ENCODE data around the gene MAGI3. TPM values are rescaled to one million over a fixed set of nuclear protein-coding genes. Genes with fewer than 3 reads are reported as not detected.

MAGI3 gene
- total and polyA plus RNA-seq, 2 of the 13 experiments (the other 11 are each of a cell fraction or from before 2014, with no cell fraction given), result 4.0 to 11.8 TPM

- peaks cover 3% of the 10 kb centered on the region for H3K79me2 ChIP-seq (ENCODE audit: insufficient read depth, low read length)
- H3K36me3 ChIP-seq (replicated peaks in 1 of 2; ENCODE audit: control insufficient read depth in 1 of 2, insufficient read depth in 2 of 2, low read length in 2 of 2), result no peaks in the 10 kb centered on the region; a peak in 1 of 5 replicates
- intact Hi-C loops (cut with micrococcal nuclease; ENCODE audit: unreplicated experiment), result no loop called here
- FAIRE-seq (no peak), DNase-seq (ENCODE audit: low spot score) (no peak), ATAC-seq (no peak; the same call in 2 of the 3 replicates)
- no peak overlapping the region for H2AFZ ChIP-seq (ENCODE audit: low read length)
- BruUV-seq (replicated peaks), result no TSS peak
- H3K4me2 ChIP-seq (ENCODE audit: low read depth, low read length), result no peak overlapping the region
- no peaks in the 10 kb centered on the region for H4K20me1 ChIP-seq (ENCODE audit: insufficient read depth, low read length)
- peaks cover 21% of the 10 kb centered on the region for H3K4me1 ChIP-seq (ENCODE audit: insufficient read depth, low read length)
- ChIA-PET CTCF (ENCODE audit: low intra/inter-chr PET ratio, low total read pairs) (no interaction called here), POLR2A (no interaction called here)
- TF ChIP-seq KLF16 (CRISPR knock-in tag; IDR thresholded peaks at IDR 0.05) (no peak), ZNF251 (CRISPR knock-in tag; IDR thresholded peaks at IDR 0.05) (no peak), MLXIP (CRISPR knock-in tag; IDR thresholded peaks at IDR 0.05; ENCODE audit: borderline replicate concordance) (no peak), PPARG (CRISPR knock-in tag; conservative IDR thresholded peaks at IDR 0.05) (no peak), SALL1 (CRISPR knock-in tag; IDR thresholded peaks at IDR 0.05) (no peak), ZFP1 (CRISPR knock-in tag; IDR thresholded peaks at IDR 0.05) (no peak), ZNF800 (CRISPR knock-in tag; IDR thresholded peaks at IDR 0.05) (no peak), REXO4 (CRISPR knock-in tag; IDR thresholded peaks at IDR 0.05; ENCODE audit: borderline replicate concordance) (no peak), ZKSCAN8 (CRISPR knock-in tag; IDR thresholded peaks at IDR 0.05; ENCODE audit: borderline replicate concordance) (no peak), ZNF3 (CRISPR knock-in tag; IDR thresholded peaks at IDR 0.05) (no peak)
- TF ChIP-seq, protein P1, sequence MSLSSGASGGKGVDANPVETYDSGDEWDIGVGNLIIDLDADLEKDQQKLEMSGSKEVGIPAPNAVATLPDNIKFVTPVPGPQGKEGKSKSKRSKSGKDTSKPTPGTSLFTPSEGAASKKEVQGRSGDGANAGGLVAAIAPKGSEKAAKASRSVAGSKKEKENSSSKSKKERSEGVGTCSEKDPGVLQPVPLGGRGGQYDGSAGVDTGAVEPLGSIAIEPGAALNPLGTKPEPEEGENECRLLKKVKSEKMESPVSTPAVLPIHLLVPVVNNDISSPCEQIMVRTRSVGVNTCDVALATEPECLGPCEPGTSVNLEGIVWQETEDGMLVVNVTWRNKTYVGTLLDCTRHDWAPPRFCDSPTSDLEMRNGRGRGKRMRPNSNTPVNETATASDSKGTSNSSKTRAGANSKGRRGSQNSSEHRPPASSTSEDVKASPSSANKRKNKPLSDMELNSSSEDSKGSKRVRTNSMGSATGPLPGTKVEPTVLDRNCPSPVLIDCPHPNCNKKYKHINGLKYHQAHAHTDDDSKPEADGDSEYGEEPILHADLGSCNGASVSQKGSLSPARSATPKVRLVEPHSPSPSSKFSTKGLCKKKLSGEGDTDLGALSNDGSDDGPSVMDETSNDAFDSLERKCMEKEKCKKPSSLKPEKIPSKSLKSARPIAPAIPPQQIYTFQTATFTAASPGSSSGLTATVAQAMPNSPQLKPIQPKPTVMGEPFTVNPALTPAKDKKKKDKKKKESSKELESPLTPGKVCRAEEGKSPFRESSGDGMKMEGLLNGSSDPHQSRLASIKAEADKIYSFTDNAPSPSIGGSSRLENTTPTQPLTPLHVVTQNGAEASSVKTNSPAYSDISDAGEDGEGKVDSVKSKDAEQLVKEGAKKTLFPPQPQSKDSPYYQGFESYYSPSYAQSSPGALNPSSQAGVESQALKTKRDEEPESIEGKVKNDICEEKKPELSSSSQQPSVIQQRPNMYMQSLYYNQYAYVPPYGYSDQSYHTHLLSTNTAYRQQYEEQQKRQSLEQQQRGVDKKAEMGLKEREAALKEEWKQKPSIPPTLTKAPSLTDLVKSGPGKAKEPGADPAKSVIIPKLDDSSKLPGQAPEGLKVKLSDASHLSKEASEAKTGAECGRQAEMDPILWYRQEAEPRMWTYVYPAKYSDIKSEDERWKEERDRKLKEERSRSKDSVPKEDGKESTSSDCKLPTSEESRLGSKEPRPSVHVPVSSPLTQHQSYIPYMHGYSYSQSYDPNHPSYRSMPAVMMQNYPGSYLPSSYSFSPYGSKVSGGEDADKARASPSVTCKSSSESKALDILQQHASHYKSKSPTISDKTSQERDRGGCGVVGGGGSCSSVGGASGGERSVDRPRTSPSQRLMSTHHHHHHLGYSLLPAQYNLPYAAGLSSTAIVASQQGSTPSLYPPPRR (CRISPR knock-in tag; IDR thresholded peaks at IDR 0.05; ENCODE audit: borderline replicate concordance), result no peak
- no peaks in the 10 kb centered on the region for H3K9me3 ChIP-seq (ENCODE audit: low read length)
- H3K27me3 ChIP-seq (ENCODE audit: control insufficient read depth in 1 of 2, insufficient read depth in 2 of 2, low read length in 2 of 2), result no peaks in the 10 kb centered on the region
- in situ Hi-C loops (cut with HindIII; ENCODE audit: extremely low pct_ligation_motif_present, low pct_unique_long_range_greater_than_20kb), result no loop called here
- no peak overlapping the region for H3K27ac ChIP-seq (ENCODE audit: extremely low read length, insufficient read depth, low read length)
- no peak overlapping the region for H3K9ac ChIP-seq (ENCODE audit: insufficient read depth, low read depth, low read length)
- H3K4me3 ChIP-seq (replicated peaks in 1 of 3; ENCODE audit: insufficient read depth in 1 of 3, low read depth in 2 of 3, low read length in 3 of 3), result no peak overlapping the region
- 84% methylated on average over 6 of the region's 6 CpGs for WGBS (ENCODE audit: low lambda C conversion rate)
Observed at GRCh38 chr1:113542221-113542701, 151.9 kb downstream of the MAGI3 start.
